ENCODE results near the gene TOX2.

The TOX2 gene

DNA sequence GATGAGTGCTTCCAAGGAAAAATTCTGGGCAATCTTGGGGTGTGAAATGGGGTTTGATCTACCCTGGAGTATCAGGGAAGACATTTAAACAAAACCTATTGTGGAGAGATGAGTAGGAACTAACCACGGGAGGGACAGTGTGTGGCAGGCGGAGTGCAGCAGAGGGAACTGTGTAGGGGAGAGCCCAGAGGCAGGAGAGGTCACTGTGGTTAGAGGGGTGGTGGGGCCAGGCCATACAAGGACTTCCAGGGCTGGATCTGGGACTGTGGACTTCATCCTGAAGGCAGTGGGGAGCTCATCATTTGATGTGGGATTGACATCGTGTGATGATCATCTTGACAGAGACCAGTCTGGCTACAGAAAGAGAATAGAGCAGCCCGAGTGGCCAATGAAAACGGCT is 89.0 kb downstream of the TOX2 start:
- Histone ChIP-seq H3K27ac (ENCODE audit: insufficient read depth in 1 of 2, low read depth in 1 of 2, low read length in 2 of 2, poor library complexity in 1 of 2, severe bottlenecking in 2 of 2) (no peak overlapping the region), H3K27me3 (replicated peaks in 2 of 5; ENCODE audit: control insufficient read depth in 4 of 5, insufficient read depth in 5 of 5, low read length in 4 of 5) (peaks cover 0 to 45% (median under 1%) of the 10 kb centered on the region in 5 experiments), H3K36me3 (ENCODE audit: control insufficient read depth in 4 of 4, insufficient read depth in 4 of 4, low read length in 3 of 4) (no peaks in the 10 kb centered on the region), H3K9me3 (ENCODE audit: control extremely low read depth in 1 of 5, control insufficient read depth in 4 of 5, insufficient read depth in 2 of 5, low read depth in 1 of 5, low read length in 4 of 5) (no peaks in the 10 kb centered on the region), H3K4me1 (ENCODE audit: control extremely low read depth in 1 of 4, control insufficient read depth in 4 of 4, insufficient read depth in 4 of 4, low read length in 3 of 4) (no peaks in the 10 kb centered on the region), H3K4me3 (ENCODE audit: control insufficient read depth in 1 of 7, extremely low read depth in 1 of 7, insufficient read depth in 4 of 7, low read depth in 2 of 7, low read length in 6 of 7) (no peak overlapping the region)
- CTCF ChIA-PET, result interaction anchor here (0.9 kb wide), 1 partner anchor 259 kb away, joined by 3 read pairs; no protein-coding TSS in a partner anchor
- 90% methylated on average over 3 of the region's 5 CpGs for WGBS (ENCODE audit: insufficient coverage)
- DNase-seq, result no peak
- POLR2A ChIA-PET, result no interaction called here

DNA sequence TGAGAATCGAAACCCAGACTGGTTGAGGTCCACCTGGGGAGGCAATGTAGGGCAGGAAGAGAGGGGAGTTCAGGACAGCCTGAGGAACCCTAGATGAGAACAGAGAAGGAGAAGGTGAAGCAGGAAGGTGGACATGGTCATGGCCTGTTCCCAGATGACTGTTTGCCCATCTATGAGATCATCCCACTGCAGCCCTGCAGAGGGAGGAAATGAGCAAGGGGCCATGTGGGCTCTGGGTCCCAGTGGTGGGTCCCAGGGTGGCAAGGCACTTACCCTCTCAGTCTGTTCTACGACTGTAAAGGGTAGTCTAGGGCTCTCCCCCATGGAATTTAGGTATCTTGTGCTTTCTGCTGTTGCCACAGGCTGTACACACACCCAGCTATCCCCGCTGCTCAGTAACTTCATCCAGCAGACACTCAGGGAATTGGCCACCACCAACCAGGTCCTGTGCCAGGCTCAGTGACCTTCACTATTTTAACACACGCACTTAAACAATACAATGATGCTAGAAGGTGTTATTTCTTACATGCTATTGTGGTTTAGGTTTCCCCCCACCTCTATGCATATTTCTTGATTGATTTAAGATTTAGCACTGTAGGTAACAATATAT is 89.8 kb downstream of the TOX2 start:
- Histone ChIP-seq H3K9me3 (ENCODE audit: control extremely low read depth in 1 of 5, control insufficient read depth in 4 of 5, insufficient read depth in 2 of 5, low read depth in 1 of 5, low read length in 4 of 5) (no peaks in the 10 kb centered on the region), H3K36me3 (ENCODE audit: control insufficient read depth in 4 of 4, insufficient read depth in 4 of 4, low read length in 3 of 4) (no peaks in the 10 kb centered on the region), H3K27me3 (replicated peaks in 2 of 5; ENCODE audit: control insufficient read depth in 4 of 5, insufficient read depth in 5 of 5, low read length in 4 of 5) (peaks cover 0 to 48% (median 3%) of the 10 kb centered on the region in 5 experiments), H3K4me1 (ENCODE audit: control extremely low read depth in 1 of 4, control insufficient read depth in 4 of 4, insufficient read depth in 4 of 4, low read length in 3 of 4) (no peaks in the 10 kb centered on the region), H3K27ac (ENCODE audit: insufficient read depth in 1 of 2, low read depth in 1 of 2, low read length in 2 of 2, poor library complexity in 1 of 2, severe bottlenecking in 2 of 2) (no peak overlapping the region), H3K4me3 (ENCODE audit: control insufficient read depth in 1 of 7, extremely low read depth in 1 of 7, insufficient read depth in 4 of 7, low read depth in 2 of 7, low read length in 6 of 7) (no peak overlapping the region)
- POLR2A ChIA-PET, result no interaction called here
- WGBS (ENCODE audit: insufficient coverage), result 100% methylated on average over 1 of the region's 4 CpGs
- CTCF ChIA-PET, result no interaction called here
- no peak for DNase-seq

- H3K27ac ChIP-seq (ENCODE audit: insufficient read depth in 1 of 2, low read depth in 1 of 2, low read length in 2 of 2, poor library complexity in 1 of 2, severe bottlenecking in 2 of 2), result no peak overlapping the region
- no peak overlapping the region for H3K4me3 ChIP-seq (ENCODE audit: control insufficient read depth in 1 of 7, extremely low read depth in 1 of 7, insufficient read depth in 4 of 7, low read depth in 2 of 7, low read length in 6 of 7)
- DNase-seq, result no peak
- ChIA-PET CTCF (interaction anchor here (0.9 kb wide), 1 partner anchor 10 kb away, joined by 4 read pairs; no protein-coding TSS in a partner anchor), POLR2A (no interaction called here)
- 89% methylated on average over 3 of the region's 3 CpGs for WGBS (ENCODE audit: insufficient coverage)
- peaks cover 0 to 50% (median 3%) of the 10 kb centered on the region in 5 experiments for H3K27me3 ChIP-seq (replicated peaks in 2 of 5; ENCODE audit: control insufficient read depth in 4 of 5, insufficient read depth in 5 of 5, low read length in 4 of 5)
- no peaks in the 10 kb centered on the region for H3K9me3 ChIP-seq (ENCODE audit: control extremely low read depth in 1 of 5, control insufficient read depth in 4 of 5, insufficient read depth in 2 of 5, low read depth in 1 of 5, low read length in 4 of 5)
- no peaks in the 10 kb centered on the region for H3K4me1 ChIP-seq (ENCODE audit: control extremely low read depth in 1 of 4, control insufficient read depth in 4 of 4, insufficient read depth in 4 of 4, low read length in 3 of 4)
- H3K36me3 ChIP-seq (ENCODE audit: control insufficient read depth in 4 of 4, insufficient read depth in 4 of 4, low read length in 3 of 4), result no peaks in the 10 kb centered on the region
Observed at GRCh38 chr20:44005661-44006060, 91.0 kb downstream of the TOX2 start.

DNA sequence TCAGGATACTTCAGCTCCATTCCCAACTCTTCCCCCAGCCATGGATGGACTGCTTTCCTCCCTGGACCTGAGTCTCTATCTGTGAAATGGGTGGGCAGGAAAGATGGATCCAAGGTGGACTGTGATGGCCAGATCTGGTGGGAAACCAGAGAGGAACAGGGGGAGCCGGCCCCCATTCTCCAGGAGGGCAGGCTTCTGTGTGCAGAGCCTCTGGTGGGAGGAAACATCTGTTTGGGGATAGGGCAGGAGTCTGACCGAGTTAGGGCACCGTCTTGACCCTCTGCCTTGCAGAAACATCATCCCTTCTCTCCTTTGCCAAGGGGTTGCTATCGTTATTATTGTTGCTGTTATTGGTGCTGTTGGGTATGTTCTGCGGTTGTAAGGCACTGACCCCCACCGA is 91.5 kb downstream of the TOX2 start:
- Histone ChIP-seq H3K4me3 (ENCODE audit: control insufficient read depth in 1 of 7, extremely low read depth in 1 of 7, insufficient read depth in 4 of 7, low read depth in 2 of 7, low read length in 6 of 7) (no peak overlapping the region), H3K36me3 (ENCODE audit: control insufficient read depth in 4 of 4, insufficient read depth in 4 of 4, low read length in 3 of 4) (no peaks in the 10 kb centered on the region), H3K9me3 (ENCODE audit: control extremely low read depth in 1 of 5, control insufficient read depth in 4 of 5, insufficient read depth in 2 of 5, low read depth in 1 of 5, low read length in 4 of 5) (no peaks in the 10 kb centered on the region), H3K27ac (ENCODE audit: insufficient read depth in 1 of 2, low read depth in 1 of 2, low read length in 2 of 2, poor library complexity in 1 of 2, severe bottlenecking in 2 of 2) (no peak overlapping the region), H3K27me3 (replicated peaks in 2 of 5; ENCODE audit: control insufficient read depth in 4 of 5, insufficient read depth in 5 of 5, low read length in 4 of 5) (peaks cover 0 to 49% (median 3%) of the 10 kb centered on the region in 5 experiments), H3K4me1 (ENCODE audit: control extremely low read depth in 1 of 4, control insufficient read depth in 4 of 4, insufficient read depth in 4 of 4, low read length in 3 of 4) (peaks cover 0 to 3% (median 1%) of the 10 kb centered on the region in 4 experiments)
- no peak for DNase-seq
- WGBS (ENCODE audit: insufficient coverage), result 80% methylated on average over 3 of the region's 6 CpGs
- POLR2A ChIA-PET, result no interaction called here
- CTCF ChIA-PET, result interaction anchor here (0.9 to 2.2 kb wide), 2 partner anchors 11 to 75 kb away, joined by 4 to 5 read pairs; no protein-coding TSS in a partner anchor

GRCh38 chr20:44006578-44006977 is 91.9 kb downstream of the TOX2 start:
- Histone ChIP-seq H3K36me3 (ENCODE audit: control insufficient read depth in 4 of 4, insufficient read depth in 4 of 4, low read length in 3 of 4) (no peaks in the 10 kb centered on the region), H3K27me3 (replicated peaks in 2 of 5; ENCODE audit: control insufficient read depth in 4 of 5, insufficient read depth in 5 of 5, low read length in 4 of 5) (peaks cover 0 to 50% (median 3%) of the 10 kb centered on the region in 5 experiments), H3K4me3 (ENCODE audit: control insufficient read depth in 1 of 7, extremely low read depth in 1 of 7, insufficient read depth in 4 of 7, low read depth in 2 of 7, low read length in 6 of 7) (no peak overlapping the region), H3K27ac (ENCODE audit: insufficient read depth in 1 of 2, low read depth in 1 of 2, low read length in 2 of 2, poor library complexity in 1 of 2, severe bottlenecking in 2 of 2) (no peak overlapping the region), H3K9me3 (ENCODE audit: control extremely low read depth in 1 of 5, control insufficient read depth in 4 of 5, insufficient read depth in 2 of 5, low read depth in 1 of 5, low read length in 4 of 5) (no peaks in the 10 kb centered on the region), H3K4me1 (ENCODE audit: control extremely low read depth in 1 of 4, control insufficient read depth in 4 of 4, insufficient read depth in 4 of 4, low read length in 3 of 4) (peaks cover 0 to 8% (median 2%) of the 10 kb centered on the region in 4 experiments)
- 73% methylated on average over 9 of the region's 9 CpGs for WGBS (ENCODE audit: insufficient coverage)
- ChIA-PET POLR2A (no interaction called here), CTCF (interaction anchor here (0.9 to 2.2 kb wide), 2 partner anchors 11 to 74 kb away, joined by 4 to 5 read pairs; no protein-coding TSS in a partner anchor)
- no peak for DNase-seq

DNA sequence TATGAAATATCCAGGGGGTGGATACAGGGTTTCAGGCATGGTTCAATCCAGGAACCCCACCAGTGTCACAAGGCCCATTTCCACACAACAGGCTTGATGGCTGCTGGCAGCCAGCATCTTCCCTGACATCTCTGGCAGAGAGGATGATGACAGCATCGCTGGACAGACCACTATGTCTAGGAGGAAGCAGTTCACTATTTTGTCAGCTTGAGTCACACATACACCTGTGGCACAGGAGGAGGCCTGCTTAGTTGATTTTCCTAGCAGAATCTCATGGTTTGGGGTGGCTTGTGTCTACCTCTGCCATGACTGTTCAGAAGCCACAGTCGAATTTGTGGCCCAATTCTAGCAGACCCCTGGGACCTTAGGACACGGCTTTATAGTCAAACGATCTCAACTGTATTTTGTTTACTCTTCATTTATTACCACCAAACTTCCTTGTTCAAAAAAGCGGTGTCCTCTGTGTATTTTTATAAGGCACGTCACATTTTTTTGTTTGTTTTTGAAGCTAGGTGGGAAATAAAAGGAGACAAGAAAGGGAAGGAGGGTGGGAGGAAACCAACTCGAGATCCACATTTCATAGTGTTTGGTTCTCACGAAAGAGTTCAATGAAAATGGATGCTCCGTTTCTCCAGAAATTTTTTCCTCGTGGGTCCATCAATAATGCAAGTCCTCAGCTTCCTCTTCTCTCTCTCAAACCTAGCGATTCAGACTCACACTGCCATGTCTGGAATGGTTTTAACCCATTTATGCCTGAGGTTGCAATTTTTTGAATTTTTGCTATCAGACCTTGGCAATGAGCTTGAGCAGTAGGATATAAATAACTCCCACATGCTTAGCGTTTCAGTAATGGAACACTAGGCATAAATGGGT is 94.4 kb downstream of the TOX2 start:
- Histone ChIP-seq H3K27ac (ENCODE audit: insufficient read depth in 1 of 2, low read depth in 1 of 2, low read length in 2 of 2, poor library complexity in 1 of 2, severe bottlenecking in 2 of 2) (no peak overlapping the region), H3K27me3 (replicated peaks in 2 of 5; ENCODE audit: control insufficient read depth in 4 of 5, insufficient read depth in 5 of 5, low read length in 4 of 5) (peaks cover 0 to 49% (median 5%) of the 10 kb centered on the region in 5 experiments), H3K4me1 (ENCODE audit: control extremely low read depth in 1 of 4, control insufficient read depth in 4 of 4, insufficient read depth in 4 of 4, low read length in 3 of 4) (peaks cover 0 to 9% (median 2%) of the 10 kb centered on the region in 4 experiments), H3K4me3 (ENCODE audit: control insufficient read depth in 1 of 7, extremely low read depth in 1 of 7, insufficient read depth in 4 of 7, low read depth in 2 of 7, low read length in 6 of 7) (no peak overlapping the region), H3K36me3 (ENCODE audit: control insufficient read depth in 4 of 4, insufficient read depth in 4 of 4, low read length in 3 of 4) (no peaks in the 10 kb centered on the region), H3K9me3 (ENCODE audit: control extremely low read depth in 1 of 5, control insufficient read depth in 4 of 5, insufficient read depth in 2 of 5, low read depth in 1 of 5, low read length in 4 of 5) (no peaks in the 10 kb centered on the region)
- CTCF ChIA-PET, result no interaction called here
- POLR2A ChIA-PET, result no interaction called here
- DNase-seq, result no peak
- WGBS (ENCODE audit: insufficient coverage), result 59% methylated on average over 7 of the region's 12 CpGs

DNA sequence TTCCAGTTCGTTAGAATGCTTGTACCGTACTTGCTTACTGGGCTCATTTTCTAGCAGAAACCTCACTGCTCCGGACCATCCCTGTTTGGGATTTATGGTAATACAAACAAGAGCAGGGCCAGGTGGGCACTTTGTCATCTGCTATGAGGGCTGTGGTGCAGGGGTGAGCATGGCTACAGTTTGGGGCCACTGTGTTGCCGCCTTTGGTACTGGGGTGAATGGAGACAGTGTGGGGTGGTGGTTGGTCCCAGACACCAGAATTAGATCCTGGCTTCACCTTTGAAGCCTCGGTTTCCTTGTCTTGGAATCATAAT is 95.0 kb downstream of the TOX2 start:
- CTCF ChIA-PET, result no interaction called here

More for the DNA sequence above, 95.0 kb downstream of the TOX2 start:
- no peak overlapping the region for H3K27ac ChIP-seq (ENCODE audit: insufficient read depth in 1 of 2, low read depth in 1 of 2, low read length in 2 of 2, poor library complexity in 1 of 2, severe bottlenecking in 2 of 2)
- POLR2A ChIA-PET, result no interaction called here
- H3K4me1 ChIP-seq (ENCODE audit: control extremely low read depth in 1 of 4, control insufficient read depth in 4 of 4, insufficient read depth in 4 of 4, low read length in 3 of 4), result peaks cover 0 to 9% (median 2%) of the 10 kb centered on the region in 4 experiments
- H3K27me3 ChIP-seq (replicated peaks in 2 of 5; ENCODE audit: control insufficient read depth in 4 of 5, insufficient read depth in 5 of 5, low read length in 4 of 5), result peaks cover 0 to 49% (median 7%) of the 10 kb centered on the region in 5 experiments
- DNase-seq, result no peak
- 93% methylated on average over 5 of the region's 5 CpGs for WGBS (ENCODE audit: insufficient coverage)
- no peak overlapping the region for H3K4me3 ChIP-seq (ENCODE audit: control insufficient read depth in 1 of 7, extremely low read depth in 1 of 7, insufficient read depth in 4 of 7, low read depth in 2 of 7, low read length in 6 of 7)
- no peaks in the 10 kb centered on the region for H3K9me3 ChIP-seq (ENCODE audit: control extremely low read depth in 1 of 5, control insufficient read depth in 4 of 5, insufficient read depth in 2 of 5, low read depth in 1 of 5, low read length in 4 of 5)
- H3K36me3 ChIP-seq (ENCODE audit: control insufficient read depth in 4 of 4, insufficient read depth in 4 of 4, low read length in 3 of 4), result no peaks in the 10 kb centered on the region

All from common myeloid progenitor, CD34-positive (primary cell).